HG03060 (cell line): ENCODE data around the gene RANBP9.

Experiments used
- ATAC-seq: cut with Tn5 transposase; IDR thresholded peaks from one replicate; pipeline ENCODE4 v1.9.1; 2021; ENCODE audit warnings: low read depth, moderate number of reproducible peaks; ENCODE audit not compliant: unreplicated experiment

RANBP9 gene

DNA sequence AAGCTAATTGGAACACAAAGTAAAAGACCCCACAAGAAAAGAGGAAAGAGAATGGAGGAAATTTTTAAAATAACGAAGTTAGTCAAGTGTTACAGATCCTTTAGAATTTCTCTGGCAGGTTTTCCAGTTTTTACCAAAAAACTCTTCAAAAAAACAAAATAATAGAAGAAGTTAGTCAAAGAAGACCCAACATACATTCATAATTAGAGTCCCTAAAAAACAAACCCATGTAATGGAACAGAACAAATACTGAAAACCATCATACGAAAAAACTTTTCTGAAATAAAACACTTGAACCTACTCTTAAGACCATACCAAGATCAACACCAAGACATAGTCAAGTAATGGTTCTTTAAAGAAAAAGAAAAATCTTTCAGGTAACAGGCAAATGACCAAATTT lies 31.6 kb downstream of the RANBP9 start:
- no peak for ATAC-seq

DNA sequence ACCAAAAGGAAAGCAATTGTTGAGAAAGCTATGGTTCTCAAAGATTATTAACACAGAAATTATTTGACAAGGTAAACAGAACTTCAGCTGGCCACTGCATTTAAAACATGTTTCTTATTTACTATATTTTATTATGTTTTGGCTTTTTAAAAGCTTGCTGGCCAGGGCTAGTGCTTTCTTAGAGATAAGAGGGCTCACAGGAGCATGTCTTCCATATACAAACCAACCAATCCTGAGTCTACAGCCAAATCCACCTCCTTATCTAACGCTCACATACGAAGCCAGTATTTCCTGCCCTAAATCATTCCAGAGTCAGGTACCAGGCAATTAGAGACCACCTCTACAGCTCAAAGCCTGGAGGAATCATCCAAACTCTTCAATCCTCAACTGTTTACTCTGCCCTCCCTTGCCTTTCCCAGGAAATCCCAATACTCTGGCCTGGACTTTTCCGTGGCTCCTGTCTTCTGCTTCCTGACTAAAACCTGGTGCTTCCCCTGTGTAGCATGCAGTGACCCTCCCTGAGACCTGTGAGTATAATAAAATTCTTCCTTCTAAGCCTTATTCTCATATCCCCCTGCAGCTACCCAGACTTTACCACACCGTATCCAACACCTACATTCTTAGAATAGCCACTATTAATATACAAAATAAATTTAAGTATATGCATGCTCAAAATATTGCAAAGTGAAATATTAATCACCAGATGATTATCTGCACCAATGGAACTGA lies 33.2 kb downstream of the RANBP9 start:
- ATAC-seq, result no peak

DNA sequence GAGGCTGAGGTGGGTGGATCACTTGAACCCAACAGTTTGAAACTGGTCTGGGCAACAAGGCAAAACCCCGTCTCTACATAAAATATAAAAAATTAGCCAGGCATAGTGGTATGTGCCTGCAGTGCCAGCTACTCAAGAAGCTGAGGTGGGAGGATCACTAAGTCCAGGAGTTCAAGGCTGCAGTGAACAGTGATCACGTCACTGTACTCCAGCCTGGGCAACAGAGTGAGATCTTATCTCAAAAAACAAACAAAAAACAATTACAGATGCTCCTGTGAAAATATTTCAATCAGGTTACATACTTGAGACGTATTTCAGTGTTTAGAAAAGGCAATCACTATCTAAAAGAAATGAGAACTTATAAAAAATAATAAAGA lies 33.8 kb downstream of the RANBP9 start:
- ATAC-seq, result no peak

DNA sequence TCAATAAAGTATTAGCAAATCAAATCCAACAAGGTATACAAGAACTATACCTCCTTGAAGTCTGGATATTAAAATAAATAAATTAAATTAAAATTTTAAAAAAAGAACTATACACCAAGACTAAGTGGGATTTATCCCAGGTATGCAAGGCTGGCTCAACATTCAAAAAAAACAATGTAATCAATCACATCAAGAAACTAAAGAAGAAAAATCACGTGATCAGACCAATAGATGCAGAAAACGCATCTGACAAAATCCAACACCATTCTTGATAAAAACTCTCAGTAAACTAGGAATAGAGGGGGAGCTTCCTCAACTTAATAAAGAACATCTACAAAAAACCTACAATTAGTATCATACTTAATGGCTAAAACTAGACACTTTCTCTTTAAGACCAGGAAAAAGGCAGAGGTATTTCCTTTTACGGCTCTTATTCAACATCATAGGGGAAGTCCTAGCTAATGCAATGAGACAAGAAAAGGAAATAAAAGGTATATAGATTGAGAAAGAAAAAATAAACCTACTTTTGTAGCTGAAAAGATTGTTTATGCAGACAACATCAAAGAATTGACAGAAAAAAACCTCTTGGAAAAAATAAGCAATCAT lies 35.0 kb downstream of the RANBP9 start:
- ATAC-seq, result no peak

DNA sequence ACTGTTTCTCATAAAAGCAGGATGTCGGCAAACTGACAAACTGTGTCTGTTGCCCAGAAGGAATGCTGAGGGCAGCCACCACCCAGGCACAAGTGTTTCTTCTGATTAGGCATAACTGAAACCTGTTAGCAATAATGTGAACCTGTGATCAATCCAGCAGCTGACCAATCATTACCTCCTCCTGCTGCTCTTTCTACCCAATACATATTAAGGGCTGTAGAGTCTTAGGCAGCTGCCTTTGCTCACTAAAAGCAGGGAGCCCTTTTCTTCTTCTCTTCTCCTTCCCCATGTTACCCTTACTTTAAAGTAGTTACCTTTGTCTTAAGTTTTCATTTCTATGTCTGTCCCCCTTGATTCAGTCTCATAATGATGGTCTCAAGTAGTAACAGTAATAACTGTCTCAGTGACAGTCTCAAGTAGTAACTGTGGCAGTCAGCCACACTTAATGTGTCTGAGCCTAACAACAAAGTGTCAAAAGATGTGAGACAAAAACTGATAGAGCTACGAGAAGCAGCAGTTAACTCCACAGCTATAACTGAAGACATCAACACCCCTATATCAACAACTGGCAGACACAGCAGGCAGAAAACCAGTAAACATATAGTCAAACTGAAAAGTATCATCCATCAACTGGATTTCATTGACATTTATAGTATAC lies 37.0 kb downstream of the RANBP9 start:
- ATAC-seq, result no peak

DNA sequence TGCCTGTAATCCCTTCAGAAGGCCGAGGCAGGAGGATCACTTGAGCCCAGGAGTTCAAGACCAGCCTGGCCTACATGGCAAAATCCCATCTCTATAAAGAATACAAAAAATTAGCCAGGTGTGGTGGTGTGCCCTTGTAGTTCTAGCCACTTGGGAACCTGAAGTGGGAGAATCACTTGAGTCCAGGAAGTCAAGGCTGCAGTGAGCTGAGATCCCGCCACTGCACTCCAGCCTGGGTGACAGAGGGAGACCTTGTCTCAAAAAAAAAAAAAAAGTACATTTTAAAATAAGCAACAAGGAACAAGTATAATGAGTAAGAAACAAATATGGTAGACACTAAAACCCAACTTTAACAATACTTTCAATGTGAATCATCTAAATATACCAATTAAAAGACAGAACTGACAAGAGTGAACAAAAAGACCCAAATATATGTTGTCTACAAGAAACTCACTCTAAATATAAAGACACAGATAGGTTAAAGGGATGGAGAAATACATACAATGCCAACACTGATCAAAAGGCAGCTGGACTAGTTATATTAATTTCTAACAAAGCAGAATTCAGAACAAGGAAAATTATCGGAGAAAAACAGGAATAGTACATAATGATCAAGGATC lies 37.7 kb downstream of the RANBP9 start:
- ATAC-seq, result no peak

DNA sequence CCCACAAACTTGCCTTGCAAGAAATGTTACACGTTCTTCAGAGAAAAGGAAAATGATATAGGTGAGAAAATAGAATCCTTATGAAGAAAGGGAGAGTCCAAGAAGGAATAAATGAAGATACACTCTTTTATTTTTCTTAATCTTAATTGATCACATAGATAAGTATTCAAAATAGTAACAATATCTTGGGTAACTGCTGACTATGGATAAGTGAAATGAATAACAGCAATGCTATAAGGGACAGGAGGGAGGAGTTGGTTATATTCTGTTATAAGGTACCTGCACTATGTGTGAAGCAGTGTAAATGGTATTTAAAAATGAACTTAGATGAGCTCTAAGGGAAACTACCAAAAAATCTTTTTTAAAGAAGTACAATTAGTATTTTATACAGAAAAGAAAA lies 38.3 kb downstream of the RANBP9 start:
- no peak for ATAC-seq

DNA sequence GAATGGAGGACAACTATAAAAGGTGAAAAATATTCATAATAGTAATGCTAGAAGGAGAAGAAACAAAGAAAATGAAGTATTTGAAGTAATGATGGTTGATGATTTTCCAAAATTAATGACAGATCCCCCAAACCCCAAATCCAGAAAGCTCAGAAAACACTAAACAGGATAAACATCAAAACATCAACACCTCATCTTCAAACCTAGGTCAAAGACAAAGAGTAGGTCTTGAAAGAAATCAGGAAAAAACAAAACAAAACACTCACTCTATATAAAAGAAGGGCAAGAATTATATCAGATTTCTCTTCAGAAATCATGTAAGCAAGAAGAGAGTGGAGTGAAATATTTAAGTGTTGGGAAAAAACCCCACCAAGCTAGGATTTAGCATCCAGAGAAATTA lies 38.7 kb downstream of the RANBP9 start:
- no peak for ATAC-seq

DNA sequence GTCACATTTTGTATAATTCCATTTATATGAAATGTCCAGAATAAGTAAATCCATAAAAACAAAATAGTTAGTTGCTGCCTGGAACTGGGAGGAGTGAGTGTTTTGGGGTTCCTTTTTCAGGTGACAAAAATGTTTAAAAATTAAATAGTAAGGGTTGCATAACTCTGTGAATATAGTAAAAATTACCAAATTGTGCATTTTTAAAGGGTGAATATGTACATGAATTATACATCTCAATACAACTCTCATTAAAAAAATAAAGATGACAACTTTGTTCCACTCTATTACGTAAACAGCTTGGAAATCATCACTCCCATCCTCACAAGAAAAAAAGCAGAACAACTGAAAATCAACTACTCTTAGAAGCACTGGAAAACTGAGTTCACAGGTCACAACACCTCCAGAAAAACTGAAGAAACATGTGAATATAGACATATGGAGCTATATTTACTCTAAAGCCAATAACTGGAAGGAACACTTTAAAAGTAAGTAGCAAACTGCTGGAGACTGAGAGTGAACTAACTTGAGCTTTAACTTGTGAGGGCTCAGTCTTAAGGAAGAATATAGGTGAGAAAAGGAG lies 40.0 kb downstream of the RANBP9 start:
- ATAC-seq, result no peak

DNA sequence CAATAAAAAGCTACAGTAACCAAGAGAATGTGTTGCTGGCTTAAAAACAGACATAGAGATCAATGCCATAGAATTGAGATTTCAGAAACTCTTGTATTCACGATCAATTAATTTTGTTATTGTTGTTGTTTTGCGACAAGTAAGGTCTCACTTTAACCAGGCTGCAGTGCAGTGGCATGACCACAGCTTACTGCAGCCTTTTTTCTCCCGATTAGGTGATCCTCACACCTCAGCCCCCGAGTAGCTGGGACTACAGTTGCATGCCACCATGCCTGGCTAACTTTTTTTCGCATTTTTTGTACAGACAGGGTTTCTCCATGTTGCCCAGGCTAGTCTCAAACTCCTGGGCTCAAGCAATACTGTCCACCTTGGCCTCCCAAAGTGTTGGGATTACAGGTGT lies 42.2 kb downstream of the RANBP9 start:
- ATAC-seq, result no peak

DNA sequence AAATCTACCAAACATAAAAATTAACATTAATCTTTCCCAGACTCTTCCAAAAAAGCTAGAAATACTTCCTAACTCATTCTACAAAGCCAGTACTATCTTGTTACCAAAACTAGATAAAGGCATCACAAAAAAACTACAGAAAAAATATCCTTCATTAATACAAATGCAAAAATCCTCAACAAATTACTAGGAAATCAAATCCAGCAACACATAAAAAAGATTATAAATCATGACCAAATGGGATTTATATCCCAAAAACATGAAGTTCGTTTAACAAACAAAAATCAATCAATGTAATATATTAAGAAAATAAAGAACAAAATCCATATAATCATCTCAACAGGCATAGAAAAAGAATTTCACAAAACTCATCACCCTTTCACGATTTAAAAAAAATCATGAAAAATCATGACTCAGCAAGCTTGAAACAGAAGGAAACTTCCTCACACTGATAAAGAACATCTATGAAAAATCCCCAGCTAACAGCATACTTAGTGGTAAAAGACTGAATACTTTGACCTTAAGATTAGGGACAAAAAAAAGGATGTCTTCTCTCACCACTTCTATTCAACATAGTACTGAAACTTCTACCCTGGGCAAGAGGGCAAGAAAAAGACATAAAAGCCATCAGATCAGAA lies 43.2 kb downstream of the RANBP9 start:
- no peak for ATAC-seq

DNA sequence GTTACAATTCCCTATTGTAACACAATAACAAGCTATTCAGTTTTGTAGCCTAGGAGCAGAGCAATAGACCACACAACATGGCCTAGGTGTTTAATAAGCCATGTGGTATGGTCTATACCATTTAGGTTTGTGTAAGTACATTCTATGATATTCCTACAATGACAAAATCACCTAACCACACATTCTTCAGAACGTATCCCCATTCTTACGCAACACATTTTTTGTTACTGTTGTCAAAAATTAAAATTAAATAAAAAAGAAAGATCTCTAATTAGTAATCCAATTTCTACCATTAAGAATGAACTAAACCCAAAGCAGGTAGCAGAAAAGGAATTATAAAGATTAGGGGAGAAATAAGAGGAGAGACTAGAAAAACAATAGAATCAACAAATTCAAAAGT lies 44.0 kb downstream of the RANBP9 start:
- no peak for ATAC-seq

DNA sequence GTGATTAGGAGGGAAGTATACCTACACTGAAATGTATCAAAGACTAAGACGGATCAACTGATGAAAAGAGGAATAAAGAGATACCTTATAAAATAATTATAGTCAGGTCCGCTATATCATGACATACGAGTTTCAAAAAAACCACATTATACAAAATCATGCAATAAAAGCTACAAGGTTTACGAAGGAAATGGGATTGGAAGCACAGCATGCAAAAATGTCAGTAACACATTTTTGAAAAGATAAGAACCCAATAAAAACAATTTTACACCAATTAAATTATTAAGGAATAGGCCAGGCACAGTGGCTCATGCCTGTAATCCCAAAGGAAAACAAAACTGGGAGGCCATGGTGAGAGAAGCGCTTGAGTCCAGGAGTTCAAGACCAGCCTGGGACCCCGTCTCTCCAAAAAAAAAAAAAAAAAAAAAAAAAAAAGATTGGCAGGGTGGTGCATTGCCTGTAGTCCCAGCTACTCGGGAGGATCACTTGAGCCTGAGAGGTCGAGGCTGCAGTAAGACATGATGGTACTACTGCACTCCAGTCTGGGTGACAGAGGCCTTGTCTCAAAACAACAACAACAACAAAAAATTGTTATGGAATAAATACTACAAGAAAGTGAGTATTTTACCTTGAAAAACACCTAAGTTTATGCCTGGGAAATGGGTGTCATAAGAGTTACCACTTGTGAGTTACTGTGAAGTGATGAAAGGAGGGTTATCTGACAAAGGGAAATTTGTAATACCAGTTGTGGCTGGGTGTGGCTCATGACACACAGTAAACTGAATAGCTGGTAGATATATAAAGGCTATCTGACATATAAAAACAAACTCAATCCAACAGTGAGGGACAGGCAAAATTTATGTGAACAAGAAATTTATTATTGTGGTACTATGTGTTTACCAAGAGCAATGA lies 45.2 kb downstream of the RANBP9 start:
- ATAC-seq, result no peak

DNA sequence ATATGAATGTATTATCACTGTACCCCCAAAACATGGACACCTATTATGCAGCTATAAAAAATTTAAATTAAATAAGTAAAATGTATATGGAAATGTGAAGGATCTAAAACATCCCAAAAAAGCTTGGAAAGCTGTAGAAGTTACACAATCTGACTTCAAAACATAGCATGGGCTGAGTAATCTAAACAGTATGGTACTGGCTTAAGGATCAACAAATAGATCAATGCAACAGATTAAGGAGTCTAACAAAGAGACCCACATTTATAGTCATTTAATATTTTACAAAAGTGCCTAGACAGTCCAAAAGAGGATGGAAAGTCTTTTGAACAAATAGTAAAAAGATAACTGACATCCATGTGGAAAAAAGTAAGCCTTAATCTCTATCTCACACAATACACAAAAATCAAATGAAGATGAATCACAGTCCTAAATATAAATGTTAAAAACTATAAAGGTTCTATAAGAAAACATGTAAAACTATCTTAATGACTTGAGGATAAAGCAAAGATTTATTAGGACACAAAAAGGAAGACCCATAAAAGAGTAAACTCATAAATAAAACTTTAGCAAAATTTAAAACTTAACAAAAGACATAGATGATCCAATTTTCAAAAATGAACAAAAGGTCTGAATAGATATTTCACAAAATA lies 46.8 kb downstream of the RANBP9 start:
- ATAC-seq, result no peak

DNA sequence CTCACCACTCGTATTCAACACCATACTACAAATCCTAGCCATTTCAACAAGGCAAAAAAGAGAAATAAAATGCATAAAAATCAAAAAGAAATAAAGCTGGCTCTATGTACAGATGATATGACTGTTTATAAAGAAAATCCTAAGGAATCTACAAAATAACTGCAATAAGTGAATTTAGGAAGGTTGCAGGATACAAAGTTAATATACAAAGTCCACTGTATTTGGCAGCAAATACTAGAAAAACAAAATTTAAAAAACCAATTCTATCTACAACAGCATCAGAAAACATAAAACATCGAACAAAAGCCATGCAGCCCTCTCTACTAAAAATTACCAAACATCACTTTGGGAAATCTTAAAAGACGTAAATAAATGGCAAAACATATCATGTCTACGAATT lies 47.6 kb downstream of the RANBP9 start:
- no peak for ATAC-seq

DNA sequence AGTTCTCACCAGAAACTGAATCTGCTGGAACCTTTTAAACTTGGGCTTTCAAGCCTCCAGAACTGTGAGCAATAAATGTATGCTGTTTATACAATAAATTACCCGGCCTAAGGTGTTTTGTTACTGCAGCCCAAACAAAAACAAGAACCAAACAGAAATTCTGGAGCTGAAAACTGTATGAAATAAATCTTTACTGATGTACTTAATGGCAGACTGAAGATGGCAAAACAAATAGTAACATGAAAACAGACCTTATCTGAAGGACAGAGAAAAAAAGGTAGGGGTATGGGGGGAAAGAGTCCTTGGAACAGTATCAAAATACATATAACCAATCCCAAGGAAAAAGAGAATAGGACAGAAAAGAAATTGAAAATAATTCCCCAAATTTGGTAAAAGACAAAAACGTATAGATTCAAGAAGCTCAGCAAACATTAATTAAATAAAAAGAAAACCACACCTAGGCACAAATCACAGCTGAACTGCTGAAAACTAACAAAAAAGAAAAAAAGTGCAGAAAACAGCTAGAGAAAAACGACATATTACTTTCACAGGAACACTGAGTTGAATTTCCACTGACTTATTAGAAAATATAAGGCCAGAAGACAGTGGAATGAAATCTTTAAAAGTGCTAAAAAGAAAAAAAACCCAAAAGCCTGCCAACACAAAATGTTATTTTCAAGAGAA lies 48.8 kb downstream of the RANBP9 start:
- no peak for ATAC-seq

DNA sequence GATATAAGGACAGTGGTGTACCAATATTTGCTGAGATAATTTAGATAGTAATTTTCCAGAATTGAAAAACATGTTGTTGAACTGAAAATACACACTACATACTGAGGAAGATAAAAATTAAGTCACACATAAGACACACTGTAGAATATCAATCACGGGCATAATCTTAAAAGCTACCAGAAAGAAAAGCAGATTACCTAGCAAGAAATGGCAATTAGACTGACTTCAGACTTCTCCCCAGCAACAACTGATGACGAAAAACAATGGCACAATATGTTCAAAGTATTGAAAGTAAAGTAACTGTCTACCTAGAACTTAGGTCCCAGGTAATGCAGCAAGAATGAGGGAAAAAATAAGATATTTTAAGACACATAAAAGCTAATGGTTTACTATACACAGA lies 50.0 kb downstream of the RANBP9 start:
- no peak for ATAC-seq

DNA sequence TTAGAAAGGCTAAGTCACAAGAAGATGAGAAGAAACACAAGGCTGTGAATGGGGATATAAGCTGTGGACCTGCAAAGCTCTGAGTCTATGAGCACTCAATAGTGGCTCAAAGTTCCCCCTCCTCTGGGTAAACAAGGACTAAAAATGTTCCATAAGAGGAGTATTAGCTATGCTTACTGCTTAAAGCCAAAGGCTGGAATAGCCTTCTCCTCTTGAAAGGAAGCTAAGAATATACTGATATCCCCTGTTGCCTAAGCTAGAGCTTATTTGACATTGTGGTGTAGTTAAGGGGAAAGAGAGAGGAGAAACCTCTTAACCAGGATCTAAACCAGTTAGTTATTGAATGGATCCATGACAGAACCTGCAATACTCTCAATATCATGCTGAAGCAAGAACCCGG lies 50.7 kb downstream of the RANBP9 start:
- ATAC-seq, result no peak

DNA sequence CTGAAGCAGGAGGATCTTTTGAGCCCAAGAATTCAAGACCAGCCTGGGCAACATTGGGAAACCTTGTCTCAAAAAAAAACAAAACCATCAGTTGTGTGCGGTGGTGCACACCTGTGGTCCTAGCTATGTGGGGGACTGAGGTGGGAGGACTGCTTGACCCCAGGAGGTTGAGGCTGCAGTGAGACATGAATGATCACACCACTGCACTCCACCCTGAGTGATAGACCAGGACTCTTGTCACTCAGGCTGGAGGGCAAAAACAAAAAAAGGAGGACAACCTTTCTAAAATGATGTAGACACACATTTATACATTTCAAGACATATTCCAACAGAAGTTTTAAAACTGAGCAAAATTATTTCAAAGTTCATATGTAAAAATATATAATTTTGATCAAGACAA lies 51.4 kb downstream of the RANBP9 start:
- no peak for ATAC-seq
